HEK293 (cell line): ENCODE results near the gene NYNRIN.
A peak's percentile ranks its signal among the peaks of the same experiment; 100 is the strongest.

Experiments used
- HIC1 ChIP-seq: fragments of 450-650 bp; formaldehyde crosslinking; IDR thresholded peaks from 2 replicates; pipeline ENCODE4 v1.5.1; 2016; ENCODE audit warnings: missing biosample characterization, missing genetic modification characterization
- KLF9 ChIP-seq: fragments of 450-650 bp; formaldehyde crosslinking; IDR thresholded peaks from 2 replicates; pipeline ENCODE4 v1.5.1; 2016; ENCODE audit warnings: missing biosample characterization, missing genetic modification characterization, low read depth
- REST ChIP-seq: fragments of 450-650 bp; formaldehyde crosslinking; IDR thresholded peaks from 2 replicates; pipeline ENCODE4 v1.5.1; 2016; ENCODE audit warnings: missing biosample characterization, missing genetic modification characterization
- TSHZ1 ChIP-seq: fragments of 450-650 bp; formaldehyde crosslinking; IDR thresholded peaks from 2 replicates; pipeline ENCODE4 v1.5.1; 2016; ENCODE audit warnings: missing biosample characterization, missing genetic modification characterization, borderline replicate concordance
- ZNF138 ChIP-seq: fragments of 450-650 bp; formaldehyde crosslinking; IDR thresholded peaks from 2 replicates; pipeline ENCODE4 v1.5.1; 2016; ENCODE audit warnings: missing biosample characterization, missing genetic modification characterization, borderline replicate concordance
- ZNF169 ChIP-seq: fragments of 450-650 bp; formaldehyde crosslinking; IDR thresholded peaks from 2 replicates; pipeline ENCODE4 v1.5.1; 2016; ENCODE audit warnings: missing biosample characterization, missing genetic modification characterization
- ZNF324 ChIP-seq: fragments of 450-650 bp; formaldehyde crosslinking; IDR thresholded peaks from 2 replicates; pipeline ENCODE4 v1.5.1; 2016; ENCODE audit warnings: missing biosample characterization, missing genetic modification characterization
- ZNF350 ChIP-seq: fragments of 450-650 bp; formaldehyde crosslinking; IDR thresholded peaks from 2 replicates; pipeline ENCODE4 v1.5.0; 2017; ENCODE audit warnings: missing biosample characterization, mild to moderate bottlenecking, missing genetic modification characterization
- ZNF37A ChIP-seq: fragments of 450-650 bp; IDR thresholded peaks from 2 replicates; pipeline ENCODE4 v1.5.1; 2018; ENCODE audit warnings: missing biosample characterization, missing genetic modification characterization
- ZNF426 ChIP-seq: fragments of 450-650 bp; formaldehyde crosslinking; IDR thresholded peaks from 2 replicates; pipeline ENCODE4 v1.5.1; 2017; ENCODE audit warnings: missing biosample characterization, missing genetic modification characterization, mild to moderate bottlenecking, inconsistent platforms, moderate library complexity
- ZNF488 ChIP-seq: fragments of 450-650 bp; formaldehyde crosslinking; IDR thresholded peaks from 2 replicates; pipeline ENCODE4 v1.5.1; 2016; ENCODE audit warnings: missing biosample characterization, missing genetic modification characterization
- ZNF513 ChIP-seq: fragments of 450-650 bp; IDR thresholded peaks from 2 replicates; pipeline ENCODE4 v1.5.1; 2018; ENCODE audit warnings: missing biosample characterization, missing genetic modification characterization
- ZNF530 ChIP-seq: fragments of 450-650 bp; formaldehyde crosslinking; IDR thresholded peaks from 2 replicates; pipeline ENCODE4 v1.5.1; 2016; ENCODE audit warnings: low read depth, missing biosample characterization, missing genetic modification characterization
- ZNF548 ChIP-seq: fragments of 450-650 bp; formaldehyde crosslinking; IDR thresholded peaks from 2 replicates; pipeline ENCODE4 v1.5.1; 2016; ENCODE audit warnings: missing biosample characterization, missing genetic modification characterization
- ZNF701 ChIP-seq: fragments of 450-650 bp; formaldehyde crosslinking; IDR thresholded peaks from 2 replicates; pipeline ENCODE4 v1.5.1; 2016; ENCODE audit warnings: missing biosample characterization, missing genetic modification characterization
- ZNF830 ChIP-seq: fragments of 450-650 bp; IDR thresholded peaks from 2 replicates; pipeline ENCODE4 v1.5.0; 2018; ENCODE audit warnings: missing biosample characterization, missing genetic modification characterization, low read depth, mild to moderate bottlenecking, moderate library complexity
- TF ChIP-seq, protein P1 (sequence below): fragments of 450-650 bp; formaldehyde crosslinking; IDR thresholded peaks from 2 replicates; pipeline ENCODE4 v1.5.1; 2016; ENCODE audit warnings: missing biosample characterization, missing genetic modification characterization
- TF ChIP-seq, protein P2 (sequence below): fragments of 450-650 bp; formaldehyde crosslinking; IDR thresholded peaks from 2 replicates; pipeline ENCODE4 v1.5.1; 2016; ENCODE audit warnings: missing biosample characterization, missing genetic modification characterization

Gene NYNRIN

DNA sequence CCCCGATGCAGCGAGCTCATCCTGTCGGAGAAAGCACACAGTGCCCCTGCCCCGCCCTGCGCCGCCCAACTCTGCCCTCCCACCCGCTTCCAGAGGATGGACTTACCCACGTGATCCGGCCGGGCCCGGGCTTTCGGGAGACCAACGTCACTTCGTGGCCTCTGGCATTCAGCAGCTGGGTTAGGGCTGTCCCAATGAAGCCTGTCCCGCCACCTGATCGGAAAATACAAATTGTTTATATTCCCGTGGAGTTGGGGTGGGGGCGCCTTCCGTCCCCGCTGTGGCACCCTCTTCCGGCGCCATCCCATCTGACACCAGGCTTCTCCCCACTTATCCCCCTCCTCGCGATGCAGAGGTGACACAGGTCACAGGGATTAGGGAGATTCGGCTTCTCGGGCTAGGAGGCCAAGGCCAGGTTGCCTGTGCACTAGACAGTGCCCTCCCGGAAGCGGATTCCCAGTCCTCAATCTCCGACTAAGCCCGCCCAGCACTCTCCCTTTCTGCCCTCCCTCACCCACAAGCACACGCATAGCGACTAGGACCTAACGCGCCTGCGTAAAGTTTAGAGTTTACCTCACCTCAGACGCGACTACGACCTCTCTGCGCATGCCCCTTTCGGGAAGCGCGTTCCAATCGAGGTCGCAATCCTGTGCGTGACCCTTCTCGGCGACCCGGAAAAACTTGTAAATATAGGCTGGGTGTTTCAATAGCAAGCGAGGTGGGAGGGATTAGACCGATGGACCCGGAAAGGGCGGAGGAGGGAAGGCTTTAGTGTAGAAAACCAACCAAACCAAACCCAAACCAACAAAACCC is 43.6 kb downstream of the NYNRIN start, which contains the start of gene SDR39U1 (continued):
- no peak; the same call in 1 of the 2 replicates for TF ChIP-seq HIC1 (tag by site-specific recombination)
- no peak for TF ChIP-seq ZNF350 (tag by site-specific recombination)
- no peak for TF ChIP-seq ZNF548 (tag by site-specific recombination)
- no peak for TF ChIP-seq ZNF138 (tag by site-specific recombination)
- no peak for TF ChIP-seq ZNF426
- TF ChIP-seq ZNF169 (tag by site-specific recombination): no peak
- TF ChIP-seq, protein P1, sequence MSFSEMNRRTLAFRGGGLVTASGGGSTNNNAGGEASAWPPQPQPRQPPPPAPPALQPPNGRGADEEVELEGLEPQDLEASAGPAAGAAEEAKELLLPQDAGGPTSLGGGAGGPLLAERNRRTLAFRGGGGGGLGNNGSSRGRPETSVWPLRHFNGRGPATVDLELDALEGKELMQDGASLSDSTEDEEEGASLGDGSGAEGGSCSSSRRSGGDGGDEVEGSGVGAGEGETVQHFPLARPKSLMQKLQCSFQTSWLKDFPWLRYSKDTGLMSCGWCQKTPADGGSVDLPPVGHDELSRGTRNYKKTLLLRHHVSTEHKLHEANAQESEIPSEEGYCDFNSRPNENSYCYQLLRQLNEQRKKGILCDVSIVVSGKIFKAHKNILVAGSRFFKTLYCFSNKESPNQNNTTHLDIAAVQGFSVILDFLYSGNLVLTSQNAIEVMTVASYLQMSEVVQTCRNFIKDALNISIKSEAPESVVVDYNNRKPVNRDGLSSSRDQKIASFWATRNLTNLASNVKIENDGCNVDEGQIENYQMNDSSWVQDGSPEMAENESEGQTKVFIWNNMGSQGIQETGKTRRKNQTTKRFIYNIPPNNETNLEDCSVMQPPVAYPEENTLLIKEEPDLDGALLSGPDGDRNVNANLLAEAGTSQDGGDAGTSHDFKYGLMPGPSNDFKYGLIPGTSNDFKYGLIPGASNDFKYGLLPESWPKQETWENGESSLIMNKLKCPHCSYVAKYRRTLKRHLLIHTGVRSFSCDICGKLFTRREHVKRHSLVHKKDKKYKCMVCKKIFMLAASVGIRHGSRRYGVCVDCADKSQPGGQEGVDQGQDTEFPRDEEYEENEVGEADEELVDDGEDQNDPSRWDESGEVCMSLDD (tag by site-specific recombination): peak; percentile 52; the same call in 1 of the 2 replicates
- no peak for TF ChIP-seq ZNF513 (tag by site-specific recombination)
- TF ChIP-seq TSHZ1 (tag by site-specific recombination): no peak
- peak; percentile 84; the same call in 1 of the 2 replicates for TF ChIP-seq ZNF324 (tag by site-specific recombination)
- no peak for TF ChIP-seq ZNF830 (tag by site-specific recombination)
- TF ChIP-seq, protein P2, sequence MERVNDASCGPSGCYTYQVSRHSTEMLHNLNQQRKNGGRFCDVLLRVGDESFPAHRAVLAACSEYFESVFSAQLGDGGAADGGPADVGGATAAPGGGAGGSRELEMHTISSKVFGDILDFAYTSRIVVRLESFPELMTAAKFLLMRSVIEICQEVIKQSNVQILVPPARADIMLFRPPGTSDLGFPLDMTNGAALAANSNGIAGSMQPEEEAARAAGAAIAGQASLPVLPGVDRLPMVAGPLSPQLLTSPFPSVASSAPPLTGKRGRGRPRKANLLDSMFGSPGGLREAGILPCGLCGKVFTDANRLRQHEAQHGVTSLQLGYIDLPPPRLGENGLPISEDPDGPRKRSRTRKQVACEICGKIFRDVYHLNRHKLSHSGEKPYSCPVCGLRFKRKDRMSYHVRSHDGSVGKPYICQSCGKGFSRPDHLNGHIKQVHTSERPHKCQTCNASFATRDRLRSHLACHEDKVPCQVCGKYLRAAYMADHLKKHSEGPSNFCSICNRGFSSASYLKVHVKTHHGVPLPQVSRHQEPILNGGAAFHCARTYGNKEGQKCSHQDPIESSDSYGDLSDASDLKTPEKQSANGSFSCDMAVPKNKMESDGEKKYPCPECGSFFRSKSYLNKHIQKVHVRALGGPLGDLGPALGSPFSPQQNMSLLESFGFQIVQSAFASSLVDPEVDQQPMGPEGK (tag by site-specific recombination): peak; percentile 88
- no peak for TF ChIP-seq REST (tag by site-specific recombination)
- TF ChIP-seq ZNF701: no peak
- no peak for TF ChIP-seq ZNF530 (tag by site-specific recombination)
- TF ChIP-seq ZNF488 (tag by site-specific recombination): no peak
- TF ChIP-seq KLF9: 0 out of 2 replicates have a peak, but pooled peaks have one; percentile 25
- no peak for TF ChIP-seq ZNF37A (tag by site-specific recombination)
